WTC11 (cell line): ENCODE measurements around the gene CALHM4.

Experiments used
- EMX1 ChIP-seq: fragments of 250-450 bp; sonication (Bioruptor Pico); IDR thresholded peaks from 2 replicates; pipeline ENCODE4 v1.8.0; 2021; ENCODE audit warnings: mild to moderate bottlenecking
- FOXK1 ChIP-seq: sonication (generic); formaldehyde crosslinking; IDR thresholded peaks from 2 replicates; pipeline ENCODE4 v1.8.0; 2022; ENCODE audit warnings: mild to moderate bottlenecking, moderate library complexity, missing genetic modification reagents
- FOXP1 ChIP-seq: sonication (generic); formaldehyde crosslinking; IDR thresholded peaks from 2 replicates; pipeline ENCODE4 v1.8.0; 2022; ENCODE audit warnings: missing genetic modification reagents, mild to moderate bottlenecking, moderate library complexity, borderline replicate concordance
- NFE2L1 ChIP-seq: sonication (generic); formaldehyde crosslinking; IDR thresholded peaks from 2 replicates; pipeline ENCODE4 v1.8.1; 2023; ENCODE audit warnings: missing genetic modification reagents
- NR1H2 ChIP-seq: sonication (generic); formaldehyde crosslinking; IDR thresholded peaks from 2 replicates; pipeline ENCODE4 v1.9.0; 2021; ENCODE audit warnings: mild to moderate bottlenecking, moderate library complexity, missing genetic modification reagents
- RORB ChIP-seq: fragments of 250-450 bp; sonication (Bioruptor Pico); IDR thresholded peaks from 2 replicates; pipeline ENCODE4 v1.9.0; 2021; ENCODE audit warnings: mild to moderate bottlenecking
- ZNF423 ChIP-seq: fragments of 250-450 bp; sonication (Bioruptor Pico); IDR thresholded peaks from 2 replicates; pipeline ENCODE4 v2.1.2; 2022; ENCODE audit warnings: mild to moderate bottlenecking, moderate library complexity
- ZNF671 ChIP-seq: fragments of 250-450 bp; sonication (Bioruptor Pico); IDR thresholded peaks from 2 replicates; pipeline ENCODE4 v1.8.0; 2021; ENCODE audit warnings: mild to moderate bottlenecking
- TF ChIP-seq, protein P1 (sequence below): sonication (generic); formaldehyde crosslinking; IDR thresholded peaks from 2 replicates; pipeline ENCODE4 v1.8.0; 2022; ENCODE audit warnings: mild to moderate bottlenecking, missing genetic modification reagents
- TF ChIP-seq, protein P2 (sequence below): sonication (generic); formaldehyde crosslinking; conservative IDR thresholded peaks from 2 replicates; pipeline ENCODE4 v1.8.1; 2022; ENCODE audit warnings: mild to moderate bottlenecking, missing genetic modification reagents
- TF ChIP-seq, protein P3 (sequence below): sonication (generic); formaldehyde crosslinking; IDR thresholded peaks from 2 replicates; pipeline ENCODE4 v1.8.0; 2022; ENCODE audit warnings: mild to moderate bottlenecking, missing genetic modification reagents
- TF ChIP-seq, protein P4 (sequence below): fragments of 200-600 bp; IDR thresholded peaks from 2 replicates; pipeline ENCODE4 v1.8.0; 2022; ENCODE audit warnings: antibody characterized with exemption
- TF ChIP-seq, protein P5 (sequence below): sonication (generic); formaldehyde crosslinking; IDR thresholded peaks from 2 replicates; pipeline ENCODE4 v1.8.1; 2023; ENCODE audit warnings: mild to moderate bottlenecking, missing genetic modification reagents, moderate library complexity

DNA sequence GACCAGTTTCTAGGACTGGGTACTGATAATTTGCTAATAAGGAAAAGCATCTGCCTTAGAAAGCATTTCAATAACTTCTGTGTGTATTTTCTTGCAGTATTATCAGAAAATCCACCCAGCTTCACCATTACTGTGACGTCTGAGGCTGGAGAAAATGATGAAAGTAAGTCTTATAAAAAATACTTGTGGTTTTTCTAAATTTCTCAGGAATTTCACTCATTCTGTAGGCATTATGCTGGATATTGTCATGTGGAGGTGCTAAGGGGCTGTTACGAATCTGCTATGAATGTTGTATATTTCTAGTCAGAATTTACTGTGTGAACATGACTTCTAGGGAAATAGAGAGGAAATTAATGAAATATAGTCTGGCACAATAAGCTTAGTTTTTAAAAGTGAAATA, 26.6 kb downstream of the CALHM4 start:
- TF ChIP-seq NFE2L1 (no peak), FOXK1 (no peak), ZNF671 (CRISPR knock-in tag) (no peak), RORB (no peak), NR1H2 (no peak), FOXP1 (CRISPR knock-in tag) (no peak), EMX1 (CRISPR knock-in tag) (no peak), ZNF423 (CRISPR knock-in tag) (no peak)
- TF ChIP-seq, protein P1, sequence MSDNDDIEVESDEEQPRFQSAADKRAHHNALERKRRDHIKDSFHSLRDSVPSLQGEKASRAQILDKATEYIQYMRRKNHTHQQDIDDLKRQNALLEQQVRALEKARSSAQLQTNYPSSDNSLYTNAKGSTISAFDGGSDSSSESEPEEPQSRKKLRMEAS (CRISPR knock-in tag), result no peak
- TF ChIP-seq, protein P2, sequence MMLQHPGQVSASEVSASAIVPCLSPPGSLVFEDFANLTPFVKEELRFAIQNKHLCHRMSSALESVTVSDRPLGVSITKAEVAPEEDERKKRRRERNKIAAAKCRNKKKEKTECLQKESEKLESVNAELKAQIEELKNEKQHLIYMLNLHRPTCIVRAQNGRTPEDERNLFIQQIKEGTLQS (CRISPR knock-in tag), result no peak
- TF ChIP-seq, protein P3, sequence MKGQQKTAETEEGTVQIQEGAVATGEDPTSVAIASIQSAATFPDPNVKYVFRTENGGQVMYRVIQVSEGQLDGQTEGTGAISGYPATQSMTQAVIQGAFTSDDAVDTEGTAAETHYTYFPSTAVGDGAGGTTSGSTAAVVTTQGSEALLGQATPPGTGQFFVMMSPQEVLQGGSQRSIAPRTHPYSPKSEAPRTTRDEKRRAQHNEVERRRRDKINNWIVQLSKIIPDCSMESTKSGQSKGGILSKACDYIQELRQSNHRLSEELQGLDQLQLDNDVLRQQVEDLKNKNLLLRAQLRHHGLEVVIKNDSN (CRISPR knock-in tag), result no peak
- TF ChIP-seq, protein P4, sequence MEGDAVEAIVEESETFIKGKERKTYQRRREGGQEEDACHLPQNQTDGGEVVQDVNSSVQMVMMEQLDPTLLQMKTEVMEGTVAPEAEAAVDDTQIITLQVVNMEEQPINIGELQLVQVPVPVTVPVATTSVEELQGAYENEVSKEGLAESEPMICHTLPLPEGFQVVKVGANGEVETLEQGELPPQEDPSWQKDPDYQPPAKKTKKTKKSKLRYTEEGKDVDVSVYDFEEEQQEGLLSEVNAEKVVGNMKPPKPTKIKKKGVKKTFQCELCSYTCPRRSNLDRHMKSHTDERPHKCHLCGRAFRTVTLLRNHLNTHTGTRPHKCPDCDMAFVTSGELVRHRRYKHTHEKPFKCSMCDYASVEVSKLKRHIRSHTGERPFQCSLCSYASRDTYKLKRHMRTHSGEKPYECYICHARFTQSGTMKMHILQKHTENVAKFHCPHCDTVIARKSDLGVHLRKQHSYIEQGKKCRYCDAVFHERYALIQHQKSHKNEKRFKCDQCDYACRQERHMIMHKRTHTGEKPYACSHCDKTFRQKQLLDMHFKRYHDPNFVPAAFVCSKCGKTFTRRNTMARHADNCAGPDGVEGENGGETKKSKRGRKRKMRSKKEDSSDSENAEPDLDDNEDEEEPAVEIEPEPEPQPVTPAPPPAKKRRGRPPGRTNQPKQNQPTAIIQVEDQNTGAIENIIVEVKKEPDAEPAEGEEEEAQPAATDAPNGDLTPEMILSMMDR, result no peak
- TF ChIP-seq, protein P5, sequence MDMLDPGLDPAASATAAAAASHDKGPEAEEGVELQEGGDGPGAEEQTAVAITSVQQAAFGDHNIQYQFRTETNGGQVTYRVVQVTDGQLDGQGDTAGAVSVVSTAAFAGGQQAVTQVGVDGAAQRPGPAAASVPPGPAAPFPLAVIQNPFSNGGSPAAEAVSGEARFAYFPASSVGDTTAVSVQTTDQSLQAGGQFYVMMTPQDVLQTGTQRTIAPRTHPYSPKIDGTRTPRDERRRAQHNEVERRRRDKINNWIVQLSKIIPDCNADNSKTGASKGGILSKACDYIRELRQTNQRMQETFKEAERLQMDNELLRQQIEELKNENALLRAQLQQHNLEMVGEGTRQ (CRISPR knock-in tag), result no peak
